HG02870 (cell line): ENCODE results near the gene MED1.
"Not testable (repeated sequence)": the region's sequence is repeated elsewhere in the genome, so short reads cannot be mapped to it uniquely, and the experiment has no call there.

Source experiments
- ATAC-seq: cut with Tn5 transposase; IDR thresholded peaks from one replicate; pipeline ENCODE4 v1.9.1; 2021; ENCODE audit warnings: mild to moderate bottlenecking, moderate library complexity; ENCODE audit not compliant: unreplicated experiment

The MED1 gene

GRCh38 chr17:39416141-39416540 is 34.9 kb downstream of the MED1 start:
- no peak for ATAC-seq

- no peak for ATAC-seq
Measured at GRCh38 chr17:39410279-39410678, 40.8 kb downstream of the MED1 start.

GRCh38 chr17:39408360-39408759 is 42.7 kb downstream of the MED1 start:
- ATAC-seq: no peak

GRCh38 chr17:39406951-39407350 is 44.1 kb downstream of the MED1 start:
- ATAC-seq: no peak

GRCh38 chr17:39405436-39405835 is 45.6 kb downstream of the MED1 start:
- no peak for ATAC-seq

GRCh38 chr17:39404542-39405378 is 46.3 kb downstream of the MED1 start:
- ATAC-seq: no peak

- no peak for ATAC-seq
Measured at GRCh38 chr17:39402890-39403605, 48.0 kb downstream of the MED1 start.

- peak; percentile 51 for ATAC-seq
Measured at GRCh38 chr17:39402244-39402889, 48.7 kb downstream of the MED1 start.

- peak; percentile 58 for ATAC-seq
Measured at GRCh38 chr17:39401412-39402243, 49.4 kb downstream of the MED1 start, which contains the start of gene FBXL20. Gene FBXL20 (minus strand): TSS chr17:39401626. CDS start chr17:39401402, 224 bp downstream.

GRCh38 chr17:39400547-39401411 is 50.3 kb downstream of the MED1 start:
- peak; percentile 21 for ATAC-seq

- no peak for ATAC-seq
Measured at GRCh38 chr17:39399791-39400190, 51.3 kb downstream of the MED1 start.

- ATAC-seq: no peak
Measured at GRCh38 chr17:39393736-39394135, 57.3 kb downstream of the MED1 start.

- no peak for ATAC-seq
Measured at GRCh38 chr17:39391448-39391847, 59.6 kb downstream of the MED1 start.

- ATAC-seq: no peak
Measured at GRCh38 chr17:39385040-39385439, 66.0 kb downstream of the MED1 start.

- ATAC-seq: no peak
Measured at GRCh38 chr17:39380144-39380543, 70.9 kb downstream of the MED1 start.

- ATAC-seq: no peak
Measured at GRCh38 chr17:39376434-39376833, 74.6 kb downstream of the MED1 start.

GRCh38 chr17:39367805-39368204 is 83.3 kb downstream of the MED1 start:
- ATAC-seq: not testable (repeated sequence)

GRCh38 chr17:39365872-39366271 is 85.2 kb downstream of the MED1 start:
- ATAC-seq: no peak

GRCh38 chr17:39365242-39365641 is 85.8 kb downstream of the MED1 start:
- no peak for ATAC-seq
